Measurements from ENCODE around the gene TUBB4A. TPM values are rescaled to one million over a fixed set of nuclear protein-coding genes. Genes with fewer than 3 reads are reported as not detected.

Gene TUBB4A
- total and polyA plus RNA-seq, 10 of the 15 experiments (the other 5 are each of a cell fraction or from before 2014, with no cell fraction given), result 0.29 to 22.4 (median 3.8) TPM

- TF ChIP-seq ZBTB40 (IDR thresholded peaks at IDR 0.05; ENCODE audit: borderline replicate concordance), result no peak
- no peak for TF ChIP-seq EZH2 (IDR thresholded peaks at IDR 0.05; ENCODE audit: borderline replicate concordance, control insufficient read depth, low read depth, low read length)
- no peak for TF ChIP-seq MYB (IDR thresholded peaks at IDR 0.05; ENCODE audit: borderline replicate concordance, low read depth, low read length)
- TF ChIP-seq RB1 (IDR thresholded peaks at IDR 0.05; ENCODE audit: borderline replicate concordance), result no peak; the same call in 1 of the 2 replicates
- peak; percentile 48; the same call in 1 of the 2 replicates for TF ChIP-seq TBL1XR1 (IDR thresholded peaks at IDR 0.05; ENCODE audit: low read depth, low read length)
- TF ChIP-seq STAT3 (IDR thresholded peaks at IDR 0.05; ENCODE audit: low read depth, low read length), result no peak
- no peak for TF ChIP-seq USF1 (IDR thresholded peaks at IDR 0.05; ENCODE audit: borderline replicate concordance, extremely low read length, insufficient read depth, low read depth, low read length)
- no peak for TF ChIP-seq JUND (IDR thresholded peaks at IDR 0.05; ENCODE audit: low read depth, low read length)
- no peak; the same call in 1 of the 2 replicates for TF ChIP-seq CREB1 (IDR thresholded peaks at IDR 0.05; ENCODE audit: low read depth)
- TF ChIP-seq KLF5 (IDR thresholded peaks at IDR 0.05; ENCODE audit: partially characterized antibody), result peak; percentile 28
- TF ChIP-seq ATF7 (IDR thresholded peaks at IDR 0.05; ENCODE audit: low read depth), result peak; percentile 55
- peak; percentile 49 for TF ChIP-seq BCL3 (IDR thresholded peaks at IDR 0.05; ENCODE audit: borderline replicate concordance, insufficient read depth, low read depth, low read length, poor library complexity, severe bottlenecking)
- TF ChIP-seq LARP7 (IDR thresholded peaks at IDR 0.05), result peak; percentile 71
- no peak for TF ChIP-seq ZBTB11 (CRISPR knock-in tag; IDR thresholded peaks at IDR 0.05)
- no peak; the same call in 1 of the 2 replicates for TF ChIP-seq SREBF2 (IDR thresholded peaks at IDR 0.05; ENCODE audit: low read length)
- peak; percentile 42; the same call in 1 of the 2 replicates for TF ChIP-seq ELK1 (IDR thresholded peaks at IDR 0.05; ENCODE audit: low read depth, low read length)
- 0 out of 2 replicates have a peak, but pooled peaks have one; percentile 28 for TF ChIP-seq CBFB (IDR thresholded peaks at IDR 0.05; ENCODE audit: low read depth)
- TF ChIP-seq NFXL1 (IDR thresholded peaks at IDR 0.05; ENCODE audit: borderline replicate concordance), result no peak
These were observed 14.7 kb upstream of the TUBB4A start (continued) for GRCh38 chr19:6516659-6517291.

All from GM12878 (cell line).